Measurements from ENCODE around the gene KLHL29. TPM values are rescaled to one million over a fixed set of nuclear protein-coding genes. Genes with fewer than 3 reads are reported as not detected.

Gene KLHL29
- total and polyA plus RNA-seq, 2 donors (not counting 3 experiments of a cell fraction or from before 2014, with no cell fraction given): 4.6 to 12.7 TPM

- no peaks in the 10 kb centered on the region for H4K20me1 ChIP-seq (replicated peaks; ENCODE audit: control insufficient read depth, extremely low read depth, insufficient read depth, low read length)
- H3K27ac ChIP-seq (ENCODE audit: insufficient read depth, low read depth, low read length): no peak overlapping the region
- ChIA-PET POLR2A (no interaction called here), CTCF (interaction anchor here (0.9 to 1.3 kb wide), 2 partner anchors 15 to 41 kb away, joined by 3 read pairs; no protein-coding TSS in a partner anchor)
- intact Hi-C loops (cut with micrococcal nuclease): no loop called here
- no peak for TF ChIP-seq MYC (IDR thresholded peaks at IDR 0.05; ENCODE audit: low read depth, low read length)
- TF ChIP-seq JUN (IDR thresholded peaks at IDR 0.05; ENCODE audit: borderline replicate concordance, insufficient read depth, insufficient read length, low read depth): no peak
- TF ChIP-seq MAX (IDR thresholded peaks at IDR 0.05; ENCODE audit: insufficient read depth, insufficient read length): no peak
- TF ChIP-seq, protein P1, sequence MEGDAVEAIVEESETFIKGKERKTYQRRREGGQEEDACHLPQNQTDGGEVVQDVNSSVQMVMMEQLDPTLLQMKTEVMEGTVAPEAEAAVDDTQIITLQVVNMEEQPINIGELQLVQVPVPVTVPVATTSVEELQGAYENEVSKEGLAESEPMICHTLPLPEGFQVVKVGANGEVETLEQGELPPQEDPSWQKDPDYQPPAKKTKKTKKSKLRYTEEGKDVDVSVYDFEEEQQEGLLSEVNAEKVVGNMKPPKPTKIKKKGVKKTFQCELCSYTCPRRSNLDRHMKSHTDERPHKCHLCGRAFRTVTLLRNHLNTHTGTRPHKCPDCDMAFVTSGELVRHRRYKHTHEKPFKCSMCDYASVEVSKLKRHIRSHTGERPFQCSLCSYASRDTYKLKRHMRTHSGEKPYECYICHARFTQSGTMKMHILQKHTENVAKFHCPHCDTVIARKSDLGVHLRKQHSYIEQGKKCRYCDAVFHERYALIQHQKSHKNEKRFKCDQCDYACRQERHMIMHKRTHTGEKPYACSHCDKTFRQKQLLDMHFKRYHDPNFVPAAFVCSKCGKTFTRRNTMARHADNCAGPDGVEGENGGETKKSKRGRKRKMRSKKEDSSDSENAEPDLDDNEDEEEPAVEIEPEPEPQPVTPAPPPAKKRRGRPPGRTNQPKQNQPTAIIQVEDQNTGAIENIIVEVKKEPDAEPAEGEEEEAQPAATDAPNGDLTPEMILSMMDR (IDR thresholded peaks at IDR 0.05; ENCODE audit: extremely low read depth in 1 of 2, insufficient read depth in 1 of 2, low read depth in 1 of 2, low read length in 2 of 2): no peak
- TF ChIP-seq FOS (IDR thresholded peaks at IDR 0.05; ENCODE audit: borderline replicate concordance, insufficient read depth, low read length): no peak
- no peak for TF ChIP-seq POLR2AphosphoS5 (IDR thresholded peaks at IDR 0.05; ENCODE audit: insufficient read depth, low read depth, low read length)
- no peak overlapping the region for H3K4me2 ChIP-seq (ENCODE audit: insufficient read depth, low read length)
- no TSS peak for BruUV-seq (replicated peaks)
- no peaks in the 10 kb centered on the region for H3K79me2 ChIP-seq (ENCODE audit: control insufficient read depth, insufficient read depth, low read length)
- no peak overlapping the region for H2AFZ ChIP-seq (ENCODE audit: low read depth, low read length)
- H3K27me3 ChIP-seq (ENCODE audit: control insufficient read depth in 2 of 2, insufficient read depth in 2 of 2, low read length in 2 of 2): no peaks in the 10 kb centered on the region
- FAIRE-seq: no peak
- H3K9me3 ChIP-seq (replicated peaks; ENCODE audit: control insufficient read depth, insufficient read depth, low read length): no peaks in the 10 kb centered on the region
- no peaks in the 10 kb centered on the region for H3K36me3 ChIP-seq (ENCODE audit: control insufficient read depth in 2 of 2, extremely low read depth in 1 of 2, insufficient read depth in 2 of 2, low read length in 2 of 2)
- dilution Hi-C loops (cut with MboI; ENCODE audit: extremely low pct_ligation_motif_present, low sequenced_read_pairs): no loop called here
- no peak for DNase-seq (ENCODE audit: low read depth, low spot score)
- no peak overlapping the region for H3K9ac ChIP-seq (replicated peaks; ENCODE audit: extremely low read depth, insufficient read depth, low read length)
- H3K4me1 ChIP-seq (ENCODE audit: control insufficient read depth, extremely low read depth, insufficient read depth, low read length): no peaks in the 10 kb centered on the region
- no peak overlapping the region for H3K4me3 ChIP-seq (replicated peaks in 1 of 3; ENCODE audit: insufficient read depth in 1 of 3, low read depth in 1 of 3, low read length in 3 of 3)
- no peaks in the 10 kb centered on the region for H3K9me1 ChIP-seq (replicated peaks; ENCODE audit: control insufficient read depth, extremely low read depth, insufficient read depth, low read length)
Measured at GRCh38 chr2:23657371-23657770, 272.4 kb downstream of the KLHL29 start.

Measured in endothelial cell of umbilical vein (primary cell).